GM13977 (cell line): ENCODE results near the gene DGKZ.

Experiments used
- DNase-seq: peaks from one replicate; pipeline ENCODE4 v3.0.0; 2012; ENCODE audit warnings: low spot score
- in situ Hi-C: fragments of 300-500 bp; cut with MboI; formaldehyde crosslinking; loops from one replicate; pipeline ENCODE4 v1.12.0; 2022; ENCODE audit warnings: low sequenced_read_pairs, low pct_unique_long_range_greater_than_20kb, mixed read lengths, inconsistent platforms; ENCODE audit not compliant: unreplicated experiment
- TF ChIP-seq, protein P1 (sequence below): IDR thresholded peaks from 2 replicates; pipeline ENCODE4 v1.5.1; 2012; ENCODE audit warnings: mild to moderate bottlenecking, control low read depth; ENCODE audit not compliant: insufficient read depth; ENCODE audit errors: extremely low read depth, missing control alignments

DGKZ gene

DNA sequence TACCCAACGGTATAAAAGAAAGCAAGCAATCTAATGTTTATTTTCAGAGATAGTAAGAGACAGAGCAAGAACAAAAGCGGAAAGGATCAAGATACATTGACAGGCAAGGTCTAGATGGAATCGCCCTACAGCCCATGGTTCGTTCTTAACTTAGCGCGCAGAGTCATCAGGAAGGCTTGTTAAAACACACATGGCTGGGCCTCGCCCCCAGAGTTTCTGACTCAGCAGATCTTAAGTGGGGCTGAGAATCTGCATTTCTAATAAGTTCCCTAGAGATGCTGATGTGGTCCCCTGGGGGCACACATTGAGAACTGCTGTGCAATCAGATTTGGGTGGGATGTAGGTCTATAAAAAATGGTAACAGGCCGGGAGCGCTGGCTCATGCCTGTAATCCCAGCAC is 80.1 kb downstream of the DGKZ start:
- TF ChIP-seq, protein P1, sequence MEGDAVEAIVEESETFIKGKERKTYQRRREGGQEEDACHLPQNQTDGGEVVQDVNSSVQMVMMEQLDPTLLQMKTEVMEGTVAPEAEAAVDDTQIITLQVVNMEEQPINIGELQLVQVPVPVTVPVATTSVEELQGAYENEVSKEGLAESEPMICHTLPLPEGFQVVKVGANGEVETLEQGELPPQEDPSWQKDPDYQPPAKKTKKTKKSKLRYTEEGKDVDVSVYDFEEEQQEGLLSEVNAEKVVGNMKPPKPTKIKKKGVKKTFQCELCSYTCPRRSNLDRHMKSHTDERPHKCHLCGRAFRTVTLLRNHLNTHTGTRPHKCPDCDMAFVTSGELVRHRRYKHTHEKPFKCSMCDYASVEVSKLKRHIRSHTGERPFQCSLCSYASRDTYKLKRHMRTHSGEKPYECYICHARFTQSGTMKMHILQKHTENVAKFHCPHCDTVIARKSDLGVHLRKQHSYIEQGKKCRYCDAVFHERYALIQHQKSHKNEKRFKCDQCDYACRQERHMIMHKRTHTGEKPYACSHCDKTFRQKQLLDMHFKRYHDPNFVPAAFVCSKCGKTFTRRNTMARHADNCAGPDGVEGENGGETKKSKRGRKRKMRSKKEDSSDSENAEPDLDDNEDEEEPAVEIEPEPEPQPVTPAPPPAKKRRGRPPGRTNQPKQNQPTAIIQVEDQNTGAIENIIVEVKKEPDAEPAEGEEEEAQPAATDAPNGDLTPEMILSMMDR, result no peak
- in situ Hi-C loops, result no loop called here
- DNase-seq, result no peak

DNA sequence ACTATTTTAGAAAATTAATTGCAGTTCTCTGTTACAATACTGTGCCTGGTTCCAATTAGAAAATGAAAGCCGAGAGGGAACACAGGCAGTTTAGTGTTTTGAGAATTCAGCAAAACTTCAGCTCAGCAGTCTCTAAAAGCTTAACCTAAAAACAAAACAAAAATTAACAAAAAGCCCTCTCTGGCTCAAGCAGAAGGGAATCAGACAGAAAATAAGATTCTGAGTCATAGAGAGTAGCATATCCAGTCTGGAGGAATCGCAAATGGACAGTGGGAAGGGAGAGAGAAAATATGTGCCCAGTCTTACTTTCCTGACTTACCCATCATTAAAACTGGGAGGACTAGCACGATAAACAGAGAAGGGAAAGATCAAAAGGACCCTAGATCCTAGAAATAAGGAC is 82.5 kb downstream of the DGKZ start:
- TF ChIP-seq, protein P1, result no peak
- in situ Hi-C loops, result no loop called here
- DNase-seq, result no peak
